Neural cell (in vitro differentiated cells): ENCODE results near the gene STARD10. TPM values are rescaled to one million over a fixed set of nuclear protein-coding genes. Genes with fewer than 3 reads are reported as not detected.

Experiments used
- H2AFZ ChIP-seq: fragments of 200-600, 300-800 bp; sonication (generic), shearing (Covaris generic); 2 replicates; pipeline ENCODE4 v1.6.0; 2014; ENCODE audit warnings: low read depth, mild to moderate bottlenecking, antibody characterized with exemption, low read length, moderate library complexity
- H3F3A ChIP-seq: fragments of 200-600 bp; shearing (Covaris generic); 2 replicates; pipeline ENCODE4 v1.6.1; 2016; ENCODE audit warnings: mild to moderate bottlenecking, moderate library complexity, mixed read lengths, antibody characterized with exemption, low read length; ENCODE audit not compliant: insufficient read depth, poor library complexity, severe bottlenecking
- H3K27ac ChIP-seq: fragments of 200-600, 300-800 bp; sonication (generic), shearing (Covaris generic); 2 replicates; pipeline ENCODE4 v1.5.1; 2014; ENCODE audit warnings: mild to moderate bottlenecking, low read length, moderate library complexity
- H3K27me3 ChIP-seq: fragments of 300-800, 200-600 bp; sonication (generic), shearing (Covaris generic); 2 replicates; pipeline ENCODE4 v1.6.0; 2014; ENCODE audit warnings: mild to moderate bottlenecking, low read depth, low read length, moderate library complexity; ENCODE audit not compliant: insufficient read depth
- H3K36me3 ChIP-seq: fragments of 300-800, 200-600 bp; sonication (generic), shearing (Covaris generic); 2 replicates; pipeline ENCODE4 v1.5.1; 2014; ENCODE audit warnings: mild to moderate bottlenecking, antibody characterized with exemption, low read length, moderate library complexity; ENCODE audit not compliant: insufficient read depth
- H3K4me2 ChIP-seq: fragments of 300-800, 200-600 bp; sonication (generic), shearing (Covaris generic); 2 replicates; pipeline ENCODE4 v1.6.0; 2014; ENCODE audit warnings: mild to moderate bottlenecking, low read length
- H3K4me3 ChIP-seq: fragments of 300-800, 200-600 bp; sonication (generic), shearing (Covaris generic); 2 replicates; pipeline ENCODE4 v1.5.1; 2014; ENCODE audit warnings: mild to moderate bottlenecking, low read length, moderate library complexity
- H3K79me2 ChIP-seq: fragments of 200-600 bp; shearing (Covaris generic); replicated peaks from 2 replicates; pipeline ENCODE4 v1.6.0; 2014; ENCODE audit warnings: mild to moderate bottlenecking, low read length, moderate library complexity; ENCODE audit not compliant: insufficient read depth
- H3K9ac ChIP-seq: fragments of 300-800, 200-600 bp; sonication (generic), shearing (Covaris generic); 2 replicates; pipeline ENCODE4 v1.6.1; 2016; ENCODE audit warnings: mild to moderate bottlenecking, low read length, mixed read lengths
- H3K9me2 ChIP-seq: fragments of 200-600 bp; shearing (Covaris generic); 2 replicates; pipeline ENCODE4 v1.6.1; 2016; ENCODE audit warnings: mild to moderate bottlenecking, low read length, mixed read lengths; ENCODE audit not compliant: insufficient read depth
- H3K9me3 ChIP-seq: fragments of 200-600, 300-800 bp; sonication (generic), shearing (Covaris generic); 2 replicates; pipeline ENCODE4 v1.6.1; 2016; ENCODE audit warnings: mild to moderate bottlenecking, mixed run types, low read length, moderate library complexity, mixed read lengths
- H4K20me1 ChIP-seq: fragments of 200-600 bp; shearing (Covaris generic); 2 replicates; pipeline ENCODE4 v1.6.1; 2016; ENCODE audit warnings: mild to moderate bottlenecking, mixed run types; ENCODE audit not compliant: insufficient read depth
- CTCF ChIP-seq: fragments of 450-650 bp; IDR thresholded peaks from 2 replicates; pipeline ENCODE4 v1.5.1; 2014; ENCODE audit warnings: antibody characterized with exemption, mild to moderate bottlenecking, moderate library complexity; ENCODE audit not compliant: poor library complexity, severe bottlenecking
- EP300 ChIP-seq: fragments of 450-650 bp; conservative IDR thresholded peaks from 2 replicates; pipeline ENCODE4 v1.6.1; 2014; ENCODE audit warnings: antibody characterized with exemption, mild to moderate bottlenecking, moderate library complexity; ENCODE audit not compliant: poor library complexity, severe bottlenecking
- EZH2 ChIP-seq: fragments of 200-600, 300-800 bp; shearing (Covaris generic), sonication (generic); IDR thresholded peaks from 2 replicates; pipeline ENCODE4 v1.6.1; 2014; ENCODE audit warnings: antibody characterized with exemption, low read length, borderline replicate concordance, mild to moderate bottlenecking; ENCODE audit not compliant: insufficient read depth, poor library complexity, severe bottlenecking
- MXI1 ChIP-seq: fragments of 450-650 bp; conservative IDR thresholded peaks from 2 replicates; pipeline ENCODE4 v1.6.1; 2014; ENCODE audit warnings: antibody characterized with exemption, mild to moderate bottlenecking; ENCODE audit not compliant: poor library complexity, severe bottlenecking
- POLR2AphosphoS5 ChIP-seq: IDR thresholded peaks from 2 replicates; pipeline ENCODE4 v1.6.1; 2012
- RAD21 ChIP-seq: fragments of 450-650 bp; conservative IDR thresholded peaks from 2 replicates; pipeline ENCODE4 v1.6.1; 2014; ENCODE audit warnings: antibody characterized with exemption, mild to moderate bottlenecking, moderate library complexity
- REST ChIP-seq: IDR thresholded peaks from 2 replicates; pipeline ENCODE4 v1.6.1; 2012; ENCODE audit warnings: borderline replicate concordance
- SMC3 ChIP-seq: fragments of 450-650 bp; conservative IDR thresholded peaks from 2 replicates; pipeline ENCODE4 v1.6.1; 2014; ENCODE audit warnings: antibody characterized with exemption, mild to moderate bottlenecking, moderate library complexity; ENCODE audit not compliant: poor library complexity
- TAF1 ChIP-seq: IDR thresholded peaks from 2 replicates; pipeline ENCODE4 v1.6.1; 2012; ENCODE audit warnings: low read depth
- polyA plus RNA-seq: library from polyadenylated mRNA; depleted of rRNA; stranded (reverse); fragments of >200 nt; gene quantifications from 2 replicates; pipeline ENCODE4 v1.2.3, GENCODE V29; 2014

The STARD10 gene
- polyA plus RNA-seq, 1 donor from 2014 or later = 29.0 TPM

GRCh38 chr11:72780296-72781062 is 13.4 kb downstream of the STARD10 start:
- H3K4me2 ChIP-seq = no peak overlapping the region
- H3K9me2 ChIP-seq = no peaks in the 10 kb centered on the region
- H3K4me3 ChIP-seq = peak overlapping the region; percentile 67
- no peak overlapping the region for H3K27ac ChIP-seq
- H4K20me1 ChIP-seq = no peaks in the 10 kb centered on the region
- no peak for TF ChIP-seq TAF1
- no peak for TF ChIP-seq EZH2
- no peak for TF ChIP-seq POLR2AphosphoS5
- no peak for TF ChIP-seq RAD21
- no peak for TF ChIP-seq MXI1
- no peak for TF ChIP-seq SMC3
- no peak for TF ChIP-seq EP300
- TF ChIP-seq CTCF = no peak
- TF ChIP-seq REST = no peak
- no peaks in the 10 kb centered on the region for H3K9me3 ChIP-seq
- no peaks in the 10 kb centered on the region for H3K79me2 ChIP-seq
- H3K36me3 ChIP-seq = no peaks in the 10 kb centered on the region
- H3K9ac ChIP-seq = no peak overlapping the region
- H2AFZ ChIP-seq = no peak overlapping the region
- peaks cover 5% of the 10 kb centered on the region for H3K27me3 ChIP-seq
- H3F3A ChIP-seq = no peaks in the 10 kb centered on the region

- Histone ChIP-seq H3K79me2 (no peaks in the 10 kb centered on the region), H2AFZ (no peak overlapping the region), H3K36me3 (no peaks in the 10 kb centered on the region), H3K9me2 (no peaks in the 10 kb centered on the region), H3K9ac (no peak overlapping the region), H3K27ac (no peak overlapping the region), H3K9me3 (no peaks in the 10 kb centered on the region), H3F3A (no peaks in the 10 kb centered on the region), H3K4me3 (no peak overlapping the region), H4K20me1 (no peaks in the 10 kb centered on the region), H3K4me2 (no peak overlapping the region), H3K27me3 (peaks cover 5% of the 10 kb centered on the region)
- TF ChIP-seq RAD21 (no peak), SMC3 (no peak), REST (no peak), POLR2AphosphoS5 (no peak), CTCF (no peak), TAF1 (no peak), MXI1 (no peak), EZH2 (no peak), EP300 (no peak)
Observed at GRCh38 chr11:72779495-72780128, 14.2 kb downstream of the STARD10 start.
